ENCODE measurements around the gene HOXD9.
A peak's percentile ranks its signal among the peaks of the same experiment; 100 is the strongest.

Gene HOXD9

GRCh38 chr2:176091329-176092258, 30.9 kb upstream of the HOXD9 start:
- H3K27ac ChIP-seq (ENCODE audit: insufficient read depth in 1 of 2, low read depth in 1 of 2, low read length in 2 of 2, poor library complexity in 1 of 2, severe bottlenecking in 2 of 2), result no peak overlapping the region
- DNase-seq, result no peak
- H3K9me3 ChIP-seq (ENCODE audit: control extremely low read depth in 1 of 5, control insufficient read depth in 4 of 5, insufficient read depth in 2 of 5, low read depth in 1 of 5, low read length in 4 of 5), result peaks cover 0 to 10% (median 0%) of the 10 kb centered on the region in 5 experiments
- H3K4me1 ChIP-seq (ENCODE audit: control extremely low read depth in 1 of 4, control insufficient read depth in 4 of 4, insufficient read depth in 4 of 4, low read length in 3 of 4), result peaks cover 3 to 18% (median 11%) of the 10 kb centered on the region in 4 experiments
- WGBS (ENCODE audit: insufficient coverage), result 5% methylated on average over 31 of the region's 31 CpGs
- no peak overlapping the region for H3K4me3 ChIP-seq (ENCODE audit: control insufficient read depth in 1 of 7, extremely low read depth in 1 of 7, insufficient read depth in 4 of 7, low read depth in 2 of 7, low read length in 6 of 7)
- ChIA-PET POLR2A (interaction anchor here (0.6 kb wide), 1 partner anchor 25 kb away, joined by 3 read pairs; no protein-coding TSS in a partner anchor), CTCF (interaction anchor here (0.9 to 1.4 kb wide), 4 partner anchors 10 to 42 kb away, joined by 3 to 4 read pairs (median 3); no protein-coding TSS in a partner anchor)
- peaks cover 38 to 99% (median 69%) of the 10 kb centered on the region in 5 experiments for H3K27me3 ChIP-seq (replicated peaks in 2 of 5; ENCODE audit: control insufficient read depth in 4 of 5, insufficient read depth in 5 of 5, low read length in 4 of 5)
- H3K36me3 ChIP-seq (ENCODE audit: control insufficient read depth in 4 of 4, insufficient read depth in 4 of 4, low read length in 3 of 4), result no peaks in the 10 kb centered on the region

GRCh38 chr2:176092270-176093144, 30.0 kb upstream of the HOXD9 start, which contains the start of gene HOXD13:
HOXD13 (plus strand) TSS chr2:176092721; CDS start chr2:176092891, 170 bp downstream.
- Histone ChIP-seq H3K4me3 (ENCODE audit: control insufficient read depth in 1 of 7, extremely low read depth in 1 of 7, insufficient read depth in 4 of 7, low read depth in 2 of 7, low read length in 6 of 7) (peak within 1 kb of the TSS in 2 of 7 experiments; percentile 17 to 36), H3K27ac (ENCODE audit: insufficient read depth in 1 of 2, low read depth in 1 of 2, low read length in 2 of 2, poor library complexity in 1 of 2, severe bottlenecking in 2 of 2) (no peak within 1 kb of the TSS), H3K4me1 (ENCODE audit: control extremely low read depth in 1 of 4, control insufficient read depth in 4 of 4, insufficient read depth in 4 of 4, low read length in 3 of 4) (peaks cover 7 to 27% (median 21%) of the 10 kb centered on the region in 4 experiments), H3K9me3 (ENCODE audit: control extremely low read depth in 1 of 5, control insufficient read depth in 4 of 5, insufficient read depth in 2 of 5, low read depth in 1 of 5, low read length in 4 of 5) (peaks cover 0 to 10% (median 0%) of the 10 kb centered on the region in 5 experiments), H3K27me3 (replicated peaks in 2 of 5; ENCODE audit: control insufficient read depth in 4 of 5, insufficient read depth in 5 of 5, low read length in 4 of 5) (peaks cover 35 to 99% (median 71%) of the 10 kb centered on the region in 5 experiments), H3K36me3 (ENCODE audit: control insufficient read depth in 4 of 4, insufficient read depth in 4 of 4, low read length in 3 of 4) (no peaks in the 10 kb centered on the region)
- DNase-seq, result no peak
- ChIA-PET CTCF (interaction anchor here (1.2 to 1.4 kb wide), 2 partner anchors 39 to 41 kb away, joined by 3 to 4 read pairs; no protein-coding TSS in a partner anchor), POLR2A (no interaction called here)
- 1% methylated on average over 41 of the region's 95 CpGs for WGBS (ENCODE audit: insufficient coverage)

GRCh38 chr2:176093145-176093897, 29.2 kb upstream of the HOXD9 start:
- Histone ChIP-seq H3K4me3 (ENCODE audit: control insufficient read depth in 1 of 7, extremely low read depth in 1 of 7, insufficient read depth in 4 of 7, low read depth in 2 of 7, low read length in 6 of 7) (peak overlapping the region in 2 of 7 experiments; percentile 17 to 36), H3K4me1 (ENCODE audit: control extremely low read depth in 1 of 4, control insufficient read depth in 4 of 4, insufficient read depth in 4 of 4, low read length in 3 of 4) (peaks cover 7 to 23% (median 19%) of the 10 kb centered on the region in 4 experiments), H3K36me3 (ENCODE audit: control insufficient read depth in 4 of 4, insufficient read depth in 4 of 4, low read length in 3 of 4) (no peaks in the 10 kb centered on the region), H3K9me3 (ENCODE audit: control extremely low read depth in 1 of 5, control insufficient read depth in 4 of 5, insufficient read depth in 2 of 5, low read depth in 1 of 5, low read length in 4 of 5) (peaks cover 0 to 10% (median 0%) of the 10 kb centered on the region in 5 experiments), H3K27me3 (replicated peaks in 2 of 5; ENCODE audit: control insufficient read depth in 4 of 5, insufficient read depth in 5 of 5, low read length in 4 of 5) (peaks cover 32 to 99% (median 72%) of the 10 kb centered on the region in 5 experiments), H3K27ac (ENCODE audit: insufficient read depth in 1 of 2, low read depth in 1 of 2, low read length in 2 of 2, poor library complexity in 1 of 2, severe bottlenecking in 2 of 2) (no peak overlapping the region)
- WGBS (ENCODE audit: insufficient coverage), result 5% methylated on average over 51 of the region's 53 CpGs
- CTCF ChIA-PET, result interaction anchor here (1.2 to 3.2 kb wide), 5 partner anchors 8 to 68 kb away, joined by 3 to 17 read pairs (median 4); no protein-coding TSS in a partner anchor
- DNase-seq, result peak in 1 of 3 donors; percentile 54
- POLR2A ChIA-PET, result no interaction called here

GRCh38 chr2:176093898-176094249, 28.6 kb upstream of the HOXD9 start:
- peaks cover 0 to 10% (median 0%) of the 10 kb centered on the region in 5 experiments for H3K9me3 ChIP-seq (ENCODE audit: control extremely low read depth in 1 of 5, control insufficient read depth in 4 of 5, insufficient read depth in 2 of 5, low read depth in 1 of 5, low read length in 4 of 5)
- POLR2A ChIA-PET, result no interaction called here
- 21% methylated on average over 2 of the region's 8 CpGs for WGBS (ENCODE audit: insufficient coverage)
- H3K36me3 ChIP-seq (ENCODE audit: control insufficient read depth in 4 of 4, insufficient read depth in 4 of 4, low read length in 3 of 4), result no peaks in the 10 kb centered on the region
- CTCF ChIA-PET, result interaction anchor here (0.8 to 3.2 kb wide), 6 partner anchors 9 to 68 kb away, joined by 3 to 17 read pairs (median 4); no protein-coding TSS in a partner anchor
- peaks cover 7 to 23% (median 18%) of the 10 kb centered on the region in 4 experiments for H3K4me1 ChIP-seq (ENCODE audit: control extremely low read depth in 1 of 4, control insufficient read depth in 4 of 4, insufficient read depth in 4 of 4, low read length in 3 of 4)
- H3K27ac ChIP-seq (ENCODE audit: insufficient read depth in 1 of 2, low read depth in 1 of 2, low read length in 2 of 2, poor library complexity in 1 of 2, severe bottlenecking in 2 of 2), result no peak overlapping the region
- H3K27me3 ChIP-seq (replicated peaks in 2 of 5; ENCODE audit: control insufficient read depth in 4 of 5, insufficient read depth in 5 of 5, low read length in 4 of 5), result peaks cover 29 to 99% (median 71%) of the 10 kb centered on the region in 5 experiments
- DNase-seq, result no peak
- no peak overlapping the region for H3K4me3 ChIP-seq (ENCODE audit: control insufficient read depth in 1 of 7, extremely low read depth in 1 of 7, insufficient read depth in 4 of 7, low read depth in 2 of 7, low read length in 6 of 7)

- Histone ChIP-seq H3K4me1 (ENCODE audit: control extremely low read depth in 1 of 4, control insufficient read depth in 4 of 4, insufficient read depth in 4 of 4, low read length in 3 of 4) (peaks cover 7 to 23% (median 18%) of the 10 kb centered on the region in 4 experiments), H3K27ac (ENCODE audit: insufficient read depth in 1 of 2, low read depth in 1 of 2, low read length in 2 of 2, poor library complexity in 1 of 2, severe bottlenecking in 2 of 2) (no peak overlapping the region), H3K27me3 (replicated peaks in 2 of 5; ENCODE audit: control insufficient read depth in 4 of 5, insufficient read depth in 5 of 5, low read length in 4 of 5) (peaks cover 24 to 99% (median 70%) of the 10 kb centered on the region in 5 experiments), H3K4me3 (ENCODE audit: control insufficient read depth in 1 of 7, extremely low read depth in 1 of 7, insufficient read depth in 4 of 7, low read depth in 2 of 7, low read length in 6 of 7) (no peak overlapping the region), H3K9me3 (ENCODE audit: control extremely low read depth in 1 of 5, control insufficient read depth in 4 of 5, insufficient read depth in 2 of 5, low read depth in 1 of 5, low read length in 4 of 5) (peaks cover 0 to 10% (median 0%) of the 10 kb centered on the region in 5 experiments), H3K36me3 (ENCODE audit: control insufficient read depth in 4 of 4, insufficient read depth in 4 of 4, low read length in 3 of 4) (no peaks in the 10 kb centered on the region)
- WGBS (ENCODE audit: insufficient coverage), result 9% methylated on average over 7 of the region's 12 CpGs
- DNase-seq, result no peak
- CTCF ChIA-PET, result interaction anchor here (0.8 to 4.9 kb wide), 8 partner anchors 9 to 67 kb away, joined by 3 to 27 read pairs (median 5); no protein-coding TSS in a partner anchor
- POLR2A ChIA-PET, result no interaction called here
These were observed 28.2 kb upstream of the HOXD9 start for GRCh38 chr2:176094349-176094748.

- Histone ChIP-seq H3K9me3 (ENCODE audit: control extremely low read depth in 1 of 5, control insufficient read depth in 4 of 5, insufficient read depth in 2 of 5, low read depth in 1 of 5, low read length in 4 of 5) (peaks cover 0 to 10% (median 0%) of the 10 kb centered on the region in 5 experiments), H3K36me3 (ENCODE audit: control insufficient read depth in 4 of 4, insufficient read depth in 4 of 4, low read length in 3 of 4) (no peaks in the 10 kb centered on the region), H3K4me1 (ENCODE audit: control extremely low read depth in 1 of 4, control insufficient read depth in 4 of 4, insufficient read depth in 4 of 4, low read length in 3 of 4) (peaks cover 7 to 23% (median 19%) of the 10 kb centered on the region in 4 experiments), H3K27ac (ENCODE audit: insufficient read depth in 1 of 2, low read depth in 1 of 2, low read length in 2 of 2, poor library complexity in 1 of 2, severe bottlenecking in 2 of 2) (no peak overlapping the region), H3K27me3 (replicated peaks in 2 of 5; ENCODE audit: control insufficient read depth in 4 of 5, insufficient read depth in 5 of 5, low read length in 4 of 5) (peaks cover 22 to 99% (median 73%) of the 10 kb centered on the region in 5 experiments), H3K4me3 (ENCODE audit: control insufficient read depth in 1 of 7, extremely low read depth in 1 of 7, insufficient read depth in 4 of 7, low read depth in 2 of 7, low read length in 6 of 7) (no peak overlapping the region)
- ChIA-PET CTCF (interaction anchor here (0.8 to 4.9 kb wide), 8 partner anchors 7 to 729 kb away, joined by 3 to 27 read pairs (median 6); no protein-coding TSS in a partner anchor), POLR2A (interaction anchor here (0.8 kb wide), 1 partner anchor 20 kb away, joined by 3 read pairs; no protein-coding TSS in a partner anchor)
- no peak for DNase-seq
- 15% methylated on average over 3 of the region's 5 CpGs for WGBS (ENCODE audit: insufficient coverage)
These were observed 27.1 kb upstream of the HOXD9 start for GRCh38 chr2:176095421-176095820.
